ENCODE measurements around the gene RBM14.

GRCh38 chr11:66609721-66610617 is 6.5 kb upstream of the RBM14 start:
- TF ChIP-seq, protein P1, sequence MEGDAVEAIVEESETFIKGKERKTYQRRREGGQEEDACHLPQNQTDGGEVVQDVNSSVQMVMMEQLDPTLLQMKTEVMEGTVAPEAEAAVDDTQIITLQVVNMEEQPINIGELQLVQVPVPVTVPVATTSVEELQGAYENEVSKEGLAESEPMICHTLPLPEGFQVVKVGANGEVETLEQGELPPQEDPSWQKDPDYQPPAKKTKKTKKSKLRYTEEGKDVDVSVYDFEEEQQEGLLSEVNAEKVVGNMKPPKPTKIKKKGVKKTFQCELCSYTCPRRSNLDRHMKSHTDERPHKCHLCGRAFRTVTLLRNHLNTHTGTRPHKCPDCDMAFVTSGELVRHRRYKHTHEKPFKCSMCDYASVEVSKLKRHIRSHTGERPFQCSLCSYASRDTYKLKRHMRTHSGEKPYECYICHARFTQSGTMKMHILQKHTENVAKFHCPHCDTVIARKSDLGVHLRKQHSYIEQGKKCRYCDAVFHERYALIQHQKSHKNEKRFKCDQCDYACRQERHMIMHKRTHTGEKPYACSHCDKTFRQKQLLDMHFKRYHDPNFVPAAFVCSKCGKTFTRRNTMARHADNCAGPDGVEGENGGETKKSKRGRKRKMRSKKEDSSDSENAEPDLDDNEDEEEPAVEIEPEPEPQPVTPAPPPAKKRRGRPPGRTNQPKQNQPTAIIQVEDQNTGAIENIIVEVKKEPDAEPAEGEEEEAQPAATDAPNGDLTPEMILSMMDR (IDR thresholded peaks at IDR 0.05; ENCODE audit: borderline replicate concordance, extremely low read depth, low read length, poor library complexity, severe bottlenecking): no peak
- no peak for TF ChIP-seq EZH2 (IDR thresholded peaks at IDR 0.05; ENCODE audit: borderline replicate concordance, low read depth, low read length, severe bottlenecking)

Data from DND-41 (cell line).